Osteoblast (primary cell): Measurements from ENCODE around the gene CACFD1. TPM values are rescaled to one million over a fixed set of nuclear protein-coding genes. Genes with fewer than 3 reads are reported as not detected.

Source experiments
- DNase-seq: peaks from one replicate; pipeline ENCODE4 v3.0.0; 2011; ENCODE audit warnings: low spot score, mixed read lengths; ENCODE audit not compliant: insufficient read length; ENCODE audit errors: missing footprints
- H2AFZ ChIP-seq: 2 replicates; pipeline ENCODE4 v1.6.0; 2011; ENCODE audit warnings: mild to moderate bottlenecking, low read length
- H3K27ac ChIP-seq: 2 replicates; pipeline ENCODE4 v1.5.1; 2011; ENCODE audit warnings: mild to moderate bottlenecking, low read depth, low read length, moderate library complexity
- H3K27me3 ChIP-seq: 2 replicates; pipeline ENCODE4 v1.6.0; 2012; ENCODE audit warnings: mild to moderate bottlenecking, control low read depth, inconsistent platforms, low read length, moderate library complexity; ENCODE audit not compliant: insufficient read depth
- H3K36me3 ChIP-seq: 2 replicates; pipeline ENCODE4 v1.5.1; 2011; ENCODE audit warnings: mild to moderate bottlenecking, low read length, control low read depth, moderate library complexity; ENCODE audit not compliant: insufficient read depth
- H3K4me1 ChIP-seq: 2 replicates; pipeline ENCODE4 v1.5.1; 2011; ENCODE audit warnings: mild to moderate bottlenecking, low read length, control low read depth, moderate library complexity; ENCODE audit not compliant: insufficient read depth
- H3K4me2 ChIP-seq: 2 replicates; pipeline ENCODE4 v1.6.0; 2011; ENCODE audit warnings: mild to moderate bottlenecking, low read length; ENCODE audit not compliant: insufficient read depth
- H3K4me3 ChIP-seq: fragments of 200-600 bp; sonication (generic); 3 replicates; pipeline ENCODE4 v1.5.1; 2012; ENCODE audit warnings: mild to moderate bottlenecking, low read length, inconsistent platforms; ENCODE audit not compliant: insufficient read depth
- H3K79me2 ChIP-seq: 2 replicates; pipeline ENCODE4 v1.6.0; 2012; ENCODE audit warnings: mild to moderate bottlenecking, low read length, control low read depth, inconsistent platforms; ENCODE audit not compliant: insufficient read depth
- H3K9me3 ChIP-seq: 2 replicates; pipeline ENCODE4 v1.5.1; 2011; ENCODE audit warnings: low read depth, low read length, control low read depth
- H4K20me1 ChIP-seq: 2 replicates; pipeline ENCODE4 v1.6.0; 2012; ENCODE audit warnings: mild to moderate bottlenecking, low read length, control low read depth; ENCODE audit not compliant: insufficient read depth
- CTCF ChIP-seq: IDR thresholded peaks from 2 replicates; pipeline ENCODE4 v1.5.1; 2011; ENCODE audit warnings: mild to moderate bottlenecking, low read depth, low read length, moderate library complexity; ENCODE audit errors: extremely low read depth
- total RNA-seq: library from RNA; depleted of rRNA; stranded (reverse); fragments of >200 nt; gene quantifications from 2 replicates; pipeline ENCODE4 v1.2.3, GENCODE V29; 2012

CACFD1 gene
- total RNA-seq, 1 donor: 9.0 TPM

GRCh38 chr9:133424187-133424586 is 35.6 kb upstream of the CACFD1 start:
- Histone ChIP-seq H3K4me3 (no peak overlapping the region), H3K9me3 (no peaks in the 10 kb centered on the region), H3K27me3 (peaks cover 15% of the 10 kb centered on the region), H3K4me1 (no peaks in the 10 kb centered on the region), H3K79me2 (no peaks in the 10 kb centered on the region), H3K27ac (no peak overlapping the region), H3K36me3 (no peaks in the 10 kb centered on the region), H2AFZ (no peak overlapping the region), H4K20me1 (no peaks in the 10 kb centered on the region), H3K4me2 (no peak overlapping the region)
- no peak for DNase-seq
- no peak for TF ChIP-seq CTCF

DNA sequence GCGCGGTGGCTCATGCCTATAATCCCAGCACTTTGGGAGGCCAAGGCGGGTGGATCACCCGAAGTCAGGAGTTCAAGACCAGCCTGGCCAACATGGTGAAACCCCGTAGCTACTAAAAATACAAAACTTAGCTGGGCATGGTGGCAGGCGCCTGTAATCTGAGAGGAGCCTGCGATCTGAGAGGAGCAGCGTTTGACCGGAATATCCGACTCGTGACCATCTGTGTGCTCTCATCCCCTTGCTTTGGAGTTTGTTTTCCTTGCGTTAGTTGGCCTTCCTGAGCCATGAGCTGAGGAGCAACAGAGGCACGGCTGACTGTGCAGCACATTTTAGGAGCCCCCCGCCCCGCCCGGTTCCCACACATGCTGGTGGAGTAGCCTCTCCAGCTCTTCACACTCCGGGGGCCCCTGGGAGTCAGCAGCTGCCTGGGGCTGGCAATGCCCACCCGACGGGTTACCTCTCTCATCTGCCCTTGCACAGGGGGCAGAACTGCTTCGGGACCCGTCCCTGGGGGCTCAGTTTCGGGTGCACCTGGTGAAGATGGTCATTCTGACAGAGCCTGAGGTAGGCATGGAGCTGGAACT is 34.6 kb upstream of the CACFD1 start:
- Histone ChIP-seq H3K4me1 (no peaks in the 10 kb centered on the region), H2AFZ (no peak overlapping the region), H3K79me2 (no peaks in the 10 kb centered on the region), H3K4me3 (no peak overlapping the region), H4K20me1 (no peaks in the 10 kb centered on the region), H3K9me3 (no peaks in the 10 kb centered on the region), H3K27ac (no peak overlapping the region), H3K36me3 (no peaks in the 10 kb centered on the region), H3K27me3 (peaks cover 19% of the 10 kb centered on the region), H3K4me2 (no peak overlapping the region)
- DNase-seq: no peak
- no peak for TF ChIP-seq CTCF

DNA sequence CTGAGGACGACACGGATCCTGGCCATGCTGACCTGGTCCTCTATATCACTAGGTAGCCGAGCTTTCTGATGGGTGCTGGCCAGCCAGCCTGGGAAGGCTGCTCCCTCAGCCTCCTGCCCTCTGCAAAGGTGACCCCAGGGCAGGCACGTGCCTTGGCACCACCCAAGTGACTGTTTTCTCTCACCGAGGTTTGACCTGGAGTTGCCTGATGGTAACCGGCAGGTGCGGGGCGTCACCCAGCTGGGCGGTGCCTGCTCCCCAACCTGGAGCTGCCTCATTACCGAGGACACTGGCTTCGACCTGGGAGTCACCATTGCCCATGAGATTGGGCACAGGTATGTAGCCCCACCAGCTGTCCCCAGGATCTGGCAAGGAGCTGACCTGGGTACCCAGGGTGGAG is 33.8 kb upstream of the CACFD1 start:
- Histone ChIP-seq H3K27me3 (peaks cover 19% of the 10 kb centered on the region), H3K4me3 (no peak overlapping the region), H3K27ac (no peak overlapping the region), H3K9me3 (no peaks in the 10 kb centered on the region), H3K36me3 (no peaks in the 10 kb centered on the region), H3K4me2 (no peak overlapping the region), H2AFZ (no peak overlapping the region), H4K20me1 (no peaks in the 10 kb centered on the region), H3K79me2 (no peaks in the 10 kb centered on the region), H3K4me1 (no peaks in the 10 kb centered on the region)
- peak; percentile 56 for DNase-seq
- no peak for TF ChIP-seq CTCF

DNA sequence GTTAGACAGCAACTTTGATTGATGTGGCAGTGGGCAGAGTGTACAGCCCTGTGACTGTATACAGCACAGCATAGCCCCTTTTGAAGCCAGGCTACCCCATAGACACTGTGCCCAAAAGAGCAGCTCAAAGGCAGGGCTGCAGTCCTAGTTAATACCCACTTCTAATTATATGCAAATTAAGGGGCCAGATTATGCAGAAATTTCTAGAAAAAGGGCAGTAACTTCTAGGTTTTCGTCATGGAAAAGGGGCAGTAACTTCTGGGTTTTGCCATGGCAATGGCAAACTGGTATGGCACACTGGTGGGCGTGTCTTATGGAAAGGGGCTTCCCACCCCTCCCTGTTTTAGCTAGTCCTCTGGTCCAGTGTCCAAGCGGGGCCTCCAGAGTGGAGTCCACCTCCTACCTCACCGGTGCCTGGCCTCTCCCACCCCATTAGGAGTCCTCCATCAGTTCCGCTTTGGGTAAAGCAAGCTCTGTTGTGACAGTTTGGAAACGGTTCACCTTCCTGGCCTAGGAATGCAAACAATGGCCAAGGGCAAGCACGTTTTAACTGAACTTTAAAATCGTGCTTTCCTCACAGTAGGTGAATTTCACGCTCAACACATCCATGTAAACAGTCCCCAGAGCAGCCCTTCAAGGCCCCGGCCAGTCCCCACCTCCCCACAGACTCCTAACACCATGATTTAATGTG is 32.0 kb upstream of the CACFD1 start:
- H3K4me2 ChIP-seq: no peak overlapping the region
- no peak overlapping the region for H2AFZ ChIP-seq
- no peaks in the 10 kb centered on the region for H3K9me3 ChIP-seq
- no peak for TF ChIP-seq CTCF
- no peaks in the 10 kb centered on the region for H3K36me3 ChIP-seq
- no peaks in the 10 kb centered on the region for H3K4me1 ChIP-seq
- H4K20me1 ChIP-seq: no peaks in the 10 kb centered on the region
- no peak overlapping the region for H3K27ac ChIP-seq
- no peaks in the 10 kb centered on the region for H3K79me2 ChIP-seq
- H3K4me3 ChIP-seq: no peak overlapping the region
- DNase-seq: peak; percentile 74
- peaks cover 17% of the 10 kb centered on the region for H3K27me3 ChIP-seq
